HG02884 (cell line): Measurements from ENCODE around the gene UBE2J2.
"Not testable (repeated sequence)": the region's sequence is repeated elsewhere in the genome, so short reads cannot be mapped to it uniquely, and the experiment has no call there.

Experiments used
- ATAC-seq: cut with Tn5 transposase; IDR thresholded peaks from one replicate; pipeline ENCODE4 v1.9.1; 2021; ENCODE audit warnings: mild to moderate bottlenecking, moderate library complexity; ENCODE audit not compliant: unreplicated experiment

Gene UBE2J2

DNA sequence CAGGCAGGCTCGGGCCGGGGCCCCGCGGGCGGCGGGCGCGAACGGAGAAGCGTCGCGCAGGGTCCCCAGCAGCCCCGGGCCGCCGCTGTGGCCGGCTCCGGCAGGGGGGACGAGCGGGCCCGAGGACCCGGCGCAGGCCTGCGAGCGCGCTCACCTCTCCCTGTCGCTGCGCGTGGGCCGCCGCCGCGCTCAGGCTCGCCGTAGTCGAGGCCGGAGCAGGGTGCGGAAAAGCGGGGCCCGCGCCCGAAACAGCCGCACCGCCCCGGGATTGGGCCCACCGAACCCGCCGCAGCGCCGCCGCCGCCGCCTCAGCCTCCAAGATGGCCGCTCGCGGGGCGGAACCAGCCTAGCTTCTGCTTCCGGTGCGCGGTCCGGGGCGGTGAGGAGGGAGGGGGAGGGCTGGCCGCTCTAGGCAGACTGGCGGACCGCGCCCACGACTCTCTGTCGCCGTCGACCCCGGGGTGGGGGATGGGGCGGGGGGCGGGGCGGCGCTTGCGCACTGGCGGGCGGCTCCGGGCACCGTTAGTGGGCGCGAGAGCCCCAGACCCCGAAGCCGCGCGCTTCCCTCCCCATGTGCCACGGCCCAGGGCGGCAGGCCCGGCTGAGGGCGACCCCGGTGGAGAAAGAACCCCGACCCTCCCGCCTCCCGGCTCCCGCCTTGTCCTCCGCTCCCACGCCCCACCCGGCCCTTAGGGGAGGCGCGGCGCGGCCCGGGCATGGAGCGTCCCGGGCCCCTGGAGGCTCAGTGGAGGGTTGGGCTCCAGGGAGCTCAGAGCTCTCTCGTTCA lies at the start of gene UBE2J2:
Gene UBE2J2, minus strand, starts transcription at position 343 of the 787 bp plus-strand sequence. CDS start 5,862 bp downstream, outside the sequence.
- peak; percentile 73 for ATAC-seq

DNA sequence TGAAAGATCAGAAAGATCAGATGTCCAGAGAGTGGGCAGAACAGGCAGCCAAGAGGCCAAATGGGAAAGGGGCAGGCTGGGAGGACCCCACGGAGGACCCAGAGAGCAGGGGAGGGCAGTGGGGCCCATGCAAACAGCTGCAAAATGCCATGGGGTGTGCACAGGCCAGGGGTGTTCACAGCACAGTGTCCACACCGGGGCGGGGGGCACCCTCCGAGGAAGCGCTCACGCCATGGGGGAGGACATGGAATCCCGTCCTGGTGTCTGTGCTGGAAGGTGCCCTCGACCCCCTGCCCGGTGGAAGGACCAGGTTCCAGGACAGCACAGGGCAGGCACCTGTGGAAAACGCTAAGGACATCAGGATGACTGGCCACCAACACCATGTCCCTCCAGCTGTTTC lies 49.3 kb upstream of the UBE2J2 start:
- ATAC-seq = no peak

DNA sequence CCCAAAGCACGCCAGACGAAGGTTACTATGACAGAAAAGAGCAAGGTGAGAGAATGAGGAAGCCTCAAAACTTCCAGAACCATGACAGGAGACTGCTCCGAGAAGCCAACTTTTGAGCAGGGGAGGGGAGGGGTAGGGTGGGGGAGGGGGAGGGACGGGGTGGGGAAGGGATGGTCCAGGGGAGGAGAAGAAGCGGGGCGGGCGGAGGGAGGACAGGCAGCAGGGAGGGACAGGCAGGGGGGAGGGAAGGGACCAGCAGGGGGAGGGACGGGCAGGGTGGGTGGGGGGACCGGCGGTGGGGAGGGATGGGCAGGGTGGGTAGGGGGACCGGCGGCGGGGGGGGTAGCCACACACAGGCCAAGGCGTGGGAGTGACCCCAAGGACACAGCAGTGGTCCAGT lies 48.8 kb upstream of the UBE2J2 start:
- no peak for ATAC-seq

DNA sequence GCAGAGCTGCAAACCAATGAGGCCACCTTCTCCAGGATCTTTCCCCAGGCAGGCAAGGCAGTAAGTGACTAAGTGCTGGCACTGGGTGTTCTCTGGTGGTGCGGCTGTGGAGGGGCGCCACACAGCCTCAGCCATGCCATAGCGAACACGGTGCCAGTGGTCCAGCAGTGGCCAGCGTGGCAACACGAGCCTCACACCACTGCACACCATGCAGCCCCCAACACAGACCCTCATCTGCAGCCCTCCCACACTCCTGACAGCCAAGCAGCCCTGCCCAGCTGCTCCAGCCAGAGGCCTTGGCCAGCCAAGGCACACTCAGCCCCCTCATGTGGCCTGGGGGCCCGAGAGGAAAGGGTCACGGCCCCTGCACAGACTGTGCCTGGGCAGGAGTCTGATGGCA lies 47.8 kb upstream of the UBE2J2 start:
- ATAC-seq = no peak

DNA sequence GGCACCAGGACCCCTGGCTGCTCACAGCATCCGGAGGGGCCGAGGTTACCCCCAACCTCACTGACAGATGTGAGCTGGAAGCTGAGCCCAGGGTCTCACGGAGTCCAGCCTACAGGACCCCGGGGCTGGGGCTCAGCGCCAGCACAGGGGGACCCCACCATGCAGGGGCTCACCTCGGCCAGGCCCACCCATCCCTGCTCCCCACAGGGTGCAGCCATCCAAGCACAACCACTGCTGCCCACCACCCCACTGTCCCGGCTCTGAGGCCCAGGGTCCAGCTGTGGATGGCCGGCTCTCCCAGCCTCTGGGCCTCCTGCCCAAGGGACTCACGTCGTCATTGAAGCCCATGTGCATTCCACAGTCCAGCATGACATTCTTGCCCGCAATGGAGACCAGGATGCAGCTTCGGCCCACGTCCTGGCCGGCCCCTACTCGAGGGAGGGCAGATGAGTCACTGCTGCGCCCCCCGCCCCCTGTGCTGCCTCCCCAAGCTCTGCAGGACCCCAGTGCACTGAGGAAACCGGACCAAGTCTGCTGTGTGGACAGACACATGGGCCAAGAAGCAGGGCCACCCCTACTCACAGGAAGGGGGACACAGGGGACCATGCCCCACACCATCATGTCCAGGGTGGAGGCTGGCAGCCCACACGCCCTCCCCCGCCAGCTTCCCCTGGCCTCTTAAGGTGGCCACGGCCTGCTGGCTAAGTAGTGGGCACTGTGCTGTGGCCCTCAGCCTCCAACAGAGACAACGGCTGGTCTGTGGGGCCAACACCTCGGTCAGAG lies 47.2 kb upstream of the UBE2J2 start:
- ATAC-seq = no peak

DNA sequence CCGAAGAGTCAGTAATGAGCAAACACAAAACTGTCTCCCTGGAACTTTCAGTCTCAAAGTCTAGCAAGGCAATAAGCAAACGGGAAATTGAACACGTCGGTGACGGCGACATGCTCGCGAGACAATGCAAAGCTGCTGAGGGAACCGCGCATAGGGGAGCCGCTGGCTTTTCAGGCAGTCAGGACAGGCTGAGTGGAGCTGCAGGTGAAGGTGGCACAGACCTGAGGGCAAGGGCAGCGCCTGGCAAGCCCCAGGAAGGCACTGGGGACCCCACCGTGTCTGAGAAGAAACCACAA lies 45.9 kb upstream of the UBE2J2 start:
- no peak for ATAC-seq

DNA sequence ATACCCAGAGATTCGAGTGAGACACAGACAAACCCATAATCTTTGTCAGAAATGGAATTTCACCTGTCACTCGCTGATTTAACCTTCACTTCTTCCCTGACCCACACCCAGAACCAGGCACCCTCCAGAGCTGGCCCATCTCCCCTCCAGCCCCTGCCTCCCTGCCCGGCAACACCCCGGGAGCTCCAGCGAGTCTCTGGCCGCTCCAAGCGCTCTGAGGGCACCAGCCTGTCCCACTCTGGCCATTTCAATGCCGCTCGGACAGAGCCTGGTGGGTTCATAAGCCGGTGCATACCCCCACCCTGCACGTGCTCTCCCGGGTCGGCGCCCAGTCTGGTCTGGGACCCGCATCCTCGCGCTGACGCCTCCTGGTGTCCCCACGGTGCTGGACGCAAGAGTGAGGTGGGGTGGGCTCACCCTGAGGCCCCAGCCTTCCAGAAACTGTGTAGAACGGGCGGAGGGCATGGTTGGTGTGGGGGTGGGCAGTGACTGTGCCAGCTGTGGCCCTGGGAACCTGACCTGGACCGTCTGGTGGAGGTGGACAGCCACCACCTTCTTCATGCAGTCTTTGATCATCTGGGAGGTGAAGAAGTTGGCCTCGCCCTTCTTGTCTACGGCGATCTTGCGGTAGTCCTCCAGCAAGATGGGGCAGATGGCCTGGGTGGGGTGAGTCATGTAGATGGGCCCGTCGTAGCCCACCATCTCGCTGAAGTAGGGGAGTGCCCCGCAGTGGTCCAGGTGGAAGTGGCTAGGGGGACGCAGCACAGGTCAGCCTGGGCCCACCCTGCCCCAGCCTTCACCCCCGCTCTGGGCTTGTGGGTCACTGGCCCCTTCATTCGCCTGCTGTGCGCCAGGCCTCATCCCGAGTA lies 45.4 kb upstream of the UBE2J2 start:
- ATAC-seq = no peak

DNA sequence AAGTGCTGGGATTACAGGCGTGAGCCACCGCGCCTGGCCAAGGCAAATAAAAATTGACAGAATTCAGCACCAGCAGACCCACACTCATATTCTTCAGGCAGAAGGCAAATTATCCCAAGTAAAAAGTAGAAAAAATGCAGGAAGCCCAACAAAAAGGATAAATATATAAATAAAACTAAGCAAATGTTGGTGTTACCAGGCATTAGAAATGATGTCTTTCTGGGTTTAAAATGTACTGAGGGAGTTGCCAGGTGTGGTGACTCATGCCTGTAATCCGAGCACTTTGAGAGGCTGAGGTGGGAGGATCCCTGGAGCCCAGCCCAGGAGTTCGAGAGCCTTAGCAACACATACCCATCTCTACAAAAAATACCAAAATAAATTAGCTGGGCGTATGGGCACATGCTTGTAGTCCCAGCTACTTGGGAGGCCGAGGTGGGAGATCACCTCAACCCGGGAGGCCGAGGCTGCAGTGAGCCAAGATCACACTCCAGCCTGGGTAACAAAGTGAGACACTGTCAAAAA lies 44.5 kb upstream of the UBE2J2 start:
- no peak for ATAC-seq

DNA sequence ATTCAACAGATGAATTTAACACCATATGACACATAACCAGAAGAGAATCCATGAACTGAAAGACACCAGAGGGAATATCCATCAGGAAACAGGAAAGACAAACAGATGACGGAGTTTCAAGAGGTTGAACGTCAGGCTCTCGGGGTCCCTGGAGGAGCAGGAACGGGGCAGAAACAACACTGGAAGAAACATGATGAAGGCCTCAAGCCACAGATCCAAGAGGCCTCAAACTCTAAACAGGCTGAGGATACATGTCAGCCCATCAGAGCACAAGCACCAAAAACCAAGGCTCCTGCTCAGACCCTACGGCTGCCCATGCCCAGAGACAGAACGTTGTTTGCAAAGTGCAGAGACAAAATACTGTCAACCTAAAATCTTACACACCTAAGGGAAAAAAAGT lies 43.8 kb upstream of the UBE2J2 start:
- ATAC-seq = no peak

DNA sequence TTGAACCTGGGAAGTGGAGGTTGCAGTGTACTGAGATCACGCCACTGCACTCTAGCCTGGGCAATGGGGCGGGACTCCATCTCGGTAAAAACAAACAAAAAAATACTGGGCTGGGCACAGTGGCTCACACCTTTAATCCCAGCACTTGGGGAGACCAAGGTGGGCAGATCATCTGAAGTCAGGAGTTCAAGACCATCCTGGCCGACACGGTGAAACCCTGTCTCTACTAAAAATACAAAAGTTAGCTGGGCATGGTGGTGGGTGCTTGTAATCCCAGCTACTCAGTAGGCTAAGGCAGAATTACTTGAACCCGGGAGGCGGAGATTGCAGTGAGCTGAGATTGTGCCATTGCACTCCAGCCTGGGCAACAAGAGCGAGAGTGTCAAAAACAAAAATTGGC lies 42.5 kb upstream of the UBE2J2 start:
- not testable (repeated sequence) for ATAC-seq

DNA sequence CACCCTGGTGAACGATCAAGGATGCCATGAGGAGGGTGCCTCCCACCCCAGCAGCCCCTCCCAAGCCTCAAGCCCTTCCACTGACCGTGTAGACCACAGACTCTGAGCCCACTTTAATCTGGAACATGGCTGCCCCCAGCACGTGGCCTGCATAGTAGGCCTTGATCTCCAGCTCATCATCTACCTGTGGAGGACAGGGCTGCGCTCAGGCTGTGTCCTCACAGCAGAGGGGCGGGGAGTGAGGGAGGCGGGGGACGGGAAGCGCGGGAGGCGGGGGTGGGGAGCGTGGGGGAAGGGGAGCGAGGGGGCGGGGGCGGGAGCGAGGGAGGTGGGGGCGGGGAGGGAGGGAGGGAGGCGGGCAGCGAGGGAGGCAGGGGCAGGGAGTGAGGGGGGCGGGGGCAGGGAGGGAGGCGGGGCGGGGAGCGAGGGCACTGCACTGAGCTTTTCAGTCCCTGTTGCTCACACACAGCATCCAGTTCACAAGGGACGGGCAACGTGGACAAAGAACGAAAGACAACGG lies 41.8 kb upstream of the UBE2J2 start:
- ATAC-seq = no peak

DNA sequence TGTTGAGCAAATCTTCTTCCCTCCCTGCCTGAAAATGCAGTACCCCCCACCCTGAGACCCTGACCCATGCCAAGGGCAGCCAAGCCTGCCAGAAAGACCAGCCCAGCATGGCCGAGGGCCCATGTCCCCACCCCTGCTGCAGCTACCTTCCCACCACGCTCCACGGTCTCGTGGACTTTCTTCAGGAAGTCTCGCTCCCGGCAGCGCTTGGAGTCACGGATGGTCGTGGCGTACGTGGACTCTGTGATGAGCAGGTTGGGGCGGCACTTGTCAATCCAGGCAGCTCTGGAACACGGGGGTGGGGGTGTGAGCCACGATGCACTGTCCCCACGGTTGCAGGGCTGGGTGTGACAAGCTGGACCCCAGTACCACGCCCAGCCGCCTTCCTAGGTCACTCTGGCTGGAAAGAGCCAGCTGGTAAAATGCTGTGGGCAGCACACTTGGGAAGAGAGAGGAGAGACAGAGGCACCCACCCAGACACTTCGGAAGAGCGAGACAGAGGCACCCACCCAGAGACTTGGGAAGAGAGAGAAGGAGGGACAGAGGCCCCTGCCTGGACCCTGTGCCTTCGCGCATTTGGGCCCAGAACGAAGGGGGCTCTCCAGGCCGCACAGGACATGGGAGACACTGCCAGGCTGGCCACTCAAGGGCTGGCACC lies 41.2 kb upstream of the UBE2J2 start:
- no peak for ATAC-seq

DNA sequence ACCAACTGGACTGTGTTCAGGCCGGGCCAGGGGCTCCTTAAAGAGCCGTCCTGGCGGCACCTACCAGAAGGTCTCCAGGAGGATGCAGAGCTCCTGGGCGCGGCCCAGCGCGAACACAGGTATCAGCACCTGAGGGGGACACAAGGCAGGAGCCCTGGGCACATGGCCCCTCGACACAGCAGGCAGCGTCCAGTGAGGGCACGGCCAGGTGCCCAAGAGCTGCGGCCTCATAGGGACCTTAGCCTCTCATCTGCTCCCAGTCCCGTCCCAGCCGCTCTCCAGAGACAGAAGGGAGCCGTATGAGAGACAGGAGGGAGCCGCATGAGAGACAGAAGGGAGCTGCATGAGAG lies 40.6 kb upstream of the UBE2J2 start:
- ATAC-seq = no peak

DNA sequence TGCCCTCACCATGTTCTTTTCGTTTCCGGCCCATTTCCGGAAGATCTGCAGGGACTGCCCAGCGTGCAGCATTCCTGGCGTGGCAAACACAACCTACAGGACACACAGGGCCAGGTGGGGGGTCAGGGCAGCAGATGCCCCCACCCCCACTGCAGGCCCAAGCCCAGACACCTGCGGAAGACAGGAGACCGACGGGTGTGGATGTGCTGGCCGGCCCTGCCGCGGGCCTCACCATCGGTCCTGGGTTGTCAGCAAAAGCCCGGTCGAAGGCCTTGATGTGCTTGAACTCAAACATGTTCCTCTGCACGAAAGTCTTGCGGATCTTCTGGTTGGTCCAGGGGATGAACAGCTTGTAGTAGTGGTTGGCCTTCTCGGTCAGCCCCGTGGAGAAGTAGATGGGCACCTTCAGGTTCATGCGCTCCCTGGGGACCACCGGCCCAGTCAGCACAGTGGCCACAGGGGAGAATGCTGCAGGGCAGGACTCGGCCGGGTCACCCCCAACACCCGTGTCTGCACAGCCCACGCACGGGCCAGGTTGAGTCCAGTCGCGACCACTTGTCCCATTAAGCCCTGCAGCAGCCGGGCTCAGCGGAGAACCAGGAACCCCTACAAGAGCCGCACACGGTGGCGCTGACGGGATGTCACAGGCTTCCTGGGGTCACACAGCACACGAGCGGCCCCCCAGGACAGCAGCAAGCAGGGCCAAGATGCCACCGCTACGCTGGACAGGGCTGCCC lies 40.0 kb upstream of the UBE2J2 start:
- no peak for ATAC-seq

DNA sequence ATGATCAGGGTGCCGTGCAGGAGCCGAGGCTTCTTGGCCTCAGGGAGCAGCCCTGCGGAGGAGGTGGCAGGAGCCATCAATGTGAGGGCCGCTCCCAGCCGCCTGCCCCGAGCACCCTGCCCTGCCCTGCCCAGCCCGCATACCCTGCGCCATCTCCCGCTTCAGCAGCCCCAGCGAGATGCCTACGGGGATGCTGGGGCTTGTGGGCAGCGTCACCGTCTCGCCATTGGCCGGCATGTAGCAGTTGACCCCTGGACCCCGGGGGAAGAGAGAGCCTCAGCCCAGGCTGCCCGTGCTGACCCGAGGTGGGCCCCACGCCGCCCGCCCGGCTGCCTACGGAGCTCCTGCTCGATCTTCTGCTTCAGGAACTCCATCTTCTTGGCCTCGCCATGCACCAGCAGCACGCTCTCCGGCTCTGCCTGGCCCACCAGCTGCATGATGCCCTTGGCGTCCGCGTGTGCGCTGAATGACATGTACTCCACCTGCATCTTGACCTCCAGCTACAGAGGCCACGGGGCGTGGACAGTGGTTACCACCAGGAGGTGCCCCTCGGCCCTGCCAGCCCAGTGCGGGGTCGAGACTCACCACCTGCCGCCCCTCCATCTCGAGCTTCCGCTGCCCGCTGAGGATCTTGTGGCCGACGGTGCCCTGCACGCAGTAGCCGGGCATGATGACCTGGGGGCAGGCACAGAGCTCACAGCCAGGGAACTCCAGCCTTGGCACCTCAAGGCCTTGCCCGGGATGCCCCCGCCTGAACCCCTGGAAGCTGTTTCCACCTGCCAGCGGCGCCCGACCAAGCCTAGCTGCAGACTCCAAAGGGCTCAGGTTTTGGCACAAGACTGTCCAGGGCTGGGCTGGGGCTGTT lies 39.0 kb upstream of the UBE2J2 start:
- ATAC-seq = no peak

DNA sequence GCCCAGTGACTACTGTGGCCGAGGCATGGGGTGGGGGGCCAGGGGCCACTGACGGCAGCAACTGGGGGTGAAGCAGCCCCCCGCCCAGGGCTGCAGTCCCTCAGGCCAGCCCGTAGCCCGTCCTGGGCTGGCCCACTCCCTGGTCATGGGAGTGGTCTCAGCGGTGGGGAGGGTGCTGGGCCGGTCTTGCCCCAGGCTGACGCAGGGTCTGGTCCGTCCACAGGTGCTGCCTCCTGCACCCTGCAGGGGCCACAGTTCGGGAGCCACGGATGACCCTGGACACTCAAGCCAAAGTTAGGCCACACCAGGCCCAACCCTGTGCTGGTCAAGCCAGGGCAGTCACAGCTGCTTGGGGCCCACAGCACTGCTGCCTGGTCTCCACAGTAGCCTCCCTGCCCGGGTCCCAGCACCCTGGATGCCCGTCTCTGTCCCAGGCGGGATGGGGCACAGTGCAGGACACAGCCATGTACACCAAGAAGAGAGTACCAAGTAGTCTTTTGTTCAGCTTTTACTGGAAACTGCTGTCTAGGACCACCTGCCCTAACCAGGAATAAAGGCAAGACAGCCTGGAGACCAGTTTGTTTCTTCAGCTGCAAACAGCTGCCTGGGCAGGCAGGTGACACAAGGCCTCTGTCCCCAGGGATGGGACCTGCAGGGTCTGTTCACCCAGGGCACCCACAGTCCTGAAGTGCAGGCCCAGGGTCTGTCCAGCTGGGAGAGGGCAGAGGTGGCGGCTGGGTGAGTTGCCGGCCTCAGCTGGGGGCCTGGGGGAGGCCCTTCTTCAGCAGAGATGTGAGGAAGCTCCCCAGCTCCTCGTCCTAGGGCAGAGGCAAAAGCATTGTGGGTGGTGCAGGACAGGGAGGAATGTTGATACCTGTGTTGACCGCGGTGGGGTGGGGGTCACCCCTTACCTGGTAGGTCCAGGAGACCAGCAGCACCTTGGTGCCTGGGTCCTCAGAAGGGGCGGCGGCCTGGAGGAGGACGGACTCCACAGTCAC lies 37.8 kb upstream of the UBE2J2 start:
- no peak for ATAC-seq

DNA sequence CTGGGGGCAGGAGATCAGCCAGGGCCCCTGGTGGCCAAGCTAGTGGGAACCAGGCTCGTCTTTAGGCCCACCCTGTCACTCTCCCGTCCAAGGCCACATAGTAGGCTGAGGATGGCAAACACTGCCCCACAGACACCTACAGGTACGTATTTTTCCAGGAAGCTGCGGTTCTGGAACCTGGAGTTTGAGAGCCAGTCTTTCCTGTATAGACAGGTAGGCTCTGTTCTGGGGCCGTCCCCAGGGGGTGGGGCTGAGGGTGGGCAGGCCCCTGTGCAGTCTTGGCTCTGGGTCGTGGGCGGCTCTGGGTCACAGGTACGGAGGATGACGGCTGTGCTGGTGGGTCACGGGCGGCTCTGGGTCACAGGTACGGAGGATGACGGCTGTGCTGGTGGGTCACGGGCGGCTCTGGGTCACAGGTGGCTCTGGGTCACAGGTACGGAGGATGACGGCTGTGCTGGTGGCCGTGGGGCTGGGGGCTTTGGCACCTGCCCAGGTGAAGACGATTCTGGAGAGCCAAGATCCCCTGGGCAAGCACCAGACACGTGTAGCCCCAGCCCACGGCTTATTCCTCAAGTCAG lies 36.9 kb upstream of the UBE2J2 start:
- no peak for ATAC-seq

DNA sequence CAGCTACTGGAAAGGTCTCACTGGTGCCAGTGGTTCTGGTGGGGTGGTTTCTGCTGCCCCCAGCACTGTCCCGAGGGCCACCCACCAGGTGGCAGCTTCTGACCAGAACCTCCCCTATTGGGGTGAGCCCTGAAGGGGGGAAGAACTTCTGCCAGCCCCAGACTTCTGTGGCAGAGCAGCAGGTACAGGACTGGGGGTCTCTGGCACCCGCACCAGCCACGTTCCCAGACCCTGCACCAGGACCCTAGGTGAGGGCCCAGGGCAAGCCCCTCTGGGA lies 36.4 kb upstream of the UBE2J2 start:
- ATAC-seq = no peak
